Measurements from ENCODE around the gene WASF3.

WASF3 gene

GRCh38 chr13:26548205-26548765 lies 9.2 kb upstream of the WASF3 start:
- DNase-seq (ENCODE audit: low spot score): no peak

- DNase-seq (ENCODE audit: low spot score): no peak
Measured at GRCh38 chr13:26549713-26550112, 7.8 kb upstream of the WASF3 start.

GRCh38 chr13:26551255-26551860 lies 6.1 kb upstream of the WASF3 start:
- no peak for DNase-seq (ENCODE audit: low spot score)

DNA sequence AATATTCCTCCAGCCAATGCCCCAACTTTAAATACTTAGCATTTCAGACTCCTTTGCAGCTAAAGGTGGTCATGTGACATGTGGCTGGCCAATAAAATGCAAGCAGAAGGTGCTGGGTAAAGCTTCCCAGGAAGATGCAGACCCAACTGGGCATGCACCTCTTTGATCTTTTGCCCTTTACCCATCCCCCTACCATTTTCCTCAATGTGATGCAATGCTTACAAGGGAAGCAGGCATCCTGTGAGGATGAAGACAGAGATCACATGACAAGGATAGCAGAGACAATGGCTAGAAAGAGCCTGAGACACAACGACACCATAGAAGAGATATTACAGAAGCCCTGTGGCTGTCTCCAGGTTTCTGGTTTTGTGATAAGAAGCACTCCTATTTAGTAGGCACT lies 2.1 kb upstream of the WASF3 start:
- DNase-seq (ENCODE audit: low spot score): no peak

- no peak for DNase-seq (ENCODE audit: low spot score)
Measured at GRCh38 chr13:26557051-26557392, 461 bp upstream of the WASF3 start.

GRCh38 chr13:26558074-26558805 lies 757 bp downstream of the WASF3 start:
- no peak for DNase-seq (ENCODE audit: low spot score)

GRCh38 chr13:26558987-26559386 lies 1.5 kb downstream of the WASF3 start:
- no peak for DNase-seq (ENCODE audit: low spot score)

DNA sequence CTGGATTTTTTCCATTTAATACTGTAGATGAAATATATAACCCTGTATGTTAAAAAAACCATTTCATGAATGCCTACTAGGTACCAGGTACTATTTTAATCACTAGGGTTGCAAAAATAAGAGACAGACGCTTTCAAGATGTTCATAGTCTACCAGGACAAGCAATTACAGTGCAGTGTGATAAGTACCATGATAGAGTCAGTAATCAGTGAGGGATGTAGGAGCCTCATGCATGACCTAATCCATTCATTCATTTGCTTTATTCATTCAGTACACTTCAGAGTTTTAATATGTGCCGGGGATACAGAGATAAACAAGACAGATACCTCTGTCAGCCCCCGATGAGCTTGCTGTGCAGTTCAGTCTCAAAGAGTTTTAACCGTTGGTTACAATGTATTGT lies 3.0 kb downstream of the WASF3 start:
- no peak for DNase-seq (ENCODE audit: low spot score)

GRCh38 chr13:26561067-26561466 lies 3.6 kb downstream of the WASF3 start:
- no peak for DNase-seq (ENCODE audit: low spot score)

DNA sequence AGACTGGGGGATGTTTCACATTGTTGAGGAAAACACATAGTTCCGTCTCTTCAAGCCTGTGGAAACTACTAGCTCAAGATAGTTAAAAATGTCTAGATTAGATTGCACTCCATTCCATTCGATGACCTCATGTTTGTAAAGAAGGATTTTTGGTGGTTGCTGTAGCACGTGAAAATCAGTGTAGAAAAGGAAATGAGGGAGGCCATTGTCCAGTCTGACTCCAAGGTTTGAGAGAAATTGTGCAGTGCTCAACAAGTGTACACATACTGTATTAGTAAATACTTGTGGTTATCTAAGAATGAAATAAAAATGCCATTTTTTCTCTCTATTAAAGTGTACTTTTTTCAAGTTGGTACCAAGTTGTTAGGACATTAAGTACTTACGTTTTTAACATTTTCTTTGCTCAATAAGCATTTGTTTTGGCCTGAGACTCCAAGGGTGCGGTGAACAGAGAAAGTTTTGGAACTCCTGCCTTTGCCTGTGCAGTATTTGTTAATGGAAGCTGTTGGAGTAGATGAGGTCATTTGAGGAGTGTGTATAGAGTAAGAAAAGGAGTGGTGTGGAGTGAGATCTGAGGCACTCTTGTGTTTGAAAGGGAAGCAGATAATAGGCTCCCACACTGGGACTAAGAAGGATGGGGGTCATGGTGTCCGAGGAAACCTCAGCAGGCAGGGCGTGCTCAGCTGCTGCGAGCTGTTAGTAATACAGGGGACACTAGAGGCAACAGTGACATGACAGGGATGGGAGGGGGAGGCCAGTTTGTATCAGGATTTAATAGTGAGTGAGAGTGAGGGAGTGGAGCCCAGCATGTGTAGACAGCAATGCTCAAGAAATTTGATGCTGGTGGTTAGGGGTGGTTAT lies 4.4 kb downstream of the WASF3 start:
- no peak for DNase-seq (ENCODE audit: low spot score)

- DNase-seq (ENCODE audit: low spot score): no peak
Measured at GRCh38 chr13:26562512-26562890, 5.0 kb downstream of the WASF3 start.

DNA sequence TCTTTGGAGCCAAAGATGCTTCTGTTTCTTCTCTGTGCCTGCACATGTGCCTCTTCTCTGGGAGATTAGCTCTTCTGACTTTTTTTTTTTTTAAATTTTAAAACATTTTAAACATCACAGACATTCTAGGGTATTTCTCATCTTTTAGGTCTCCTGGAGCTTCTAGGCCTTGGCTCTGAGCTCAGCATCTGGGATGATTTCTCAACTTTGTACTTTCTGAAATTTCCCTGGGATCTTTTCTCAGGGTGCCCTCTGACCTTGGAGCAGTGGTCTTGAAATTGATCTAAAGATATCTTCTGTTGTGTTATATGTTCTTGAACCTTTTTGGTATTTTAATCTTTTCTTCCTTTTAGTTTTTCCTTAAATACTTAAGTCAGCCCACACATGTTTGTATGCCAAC lies 6.2 kb downstream of the WASF3 start:
- DNase-seq (ENCODE audit: low spot score): no peak

DNA sequence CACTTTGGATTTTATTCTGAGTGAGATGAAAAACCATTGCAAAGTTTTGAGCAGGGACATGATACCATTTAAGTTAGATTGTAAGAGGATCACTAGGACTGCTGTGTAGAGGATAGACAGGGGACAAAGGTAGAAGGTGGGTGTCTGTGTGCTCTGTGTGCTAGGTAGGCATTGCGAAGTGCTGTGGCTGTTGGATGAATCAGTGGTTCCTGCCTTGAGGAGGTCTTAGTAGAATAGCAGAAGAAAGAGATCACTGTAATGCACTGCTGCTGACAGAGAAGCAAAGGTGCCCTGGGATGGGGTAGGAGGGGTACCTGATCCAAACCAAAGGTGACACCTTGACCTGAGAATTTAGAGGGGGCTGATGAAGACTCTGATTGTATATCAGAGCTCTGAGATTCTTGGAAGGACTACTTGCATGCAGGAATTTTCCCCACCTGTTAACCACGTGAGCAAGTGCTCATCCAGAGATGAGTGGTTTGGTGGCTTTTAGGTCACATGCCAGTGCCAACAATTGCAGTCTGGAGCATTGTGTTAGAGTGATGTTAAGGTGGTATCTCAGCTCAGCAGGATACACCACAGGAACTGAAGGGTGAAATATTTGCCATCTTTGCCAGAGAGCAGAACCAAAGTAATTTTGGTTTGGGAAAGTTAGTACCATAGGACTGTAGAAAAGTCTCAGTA lies 10.8 kb downstream of the WASF3 start:
- DNase-seq (ENCODE audit: low spot score): no peak

DNA sequence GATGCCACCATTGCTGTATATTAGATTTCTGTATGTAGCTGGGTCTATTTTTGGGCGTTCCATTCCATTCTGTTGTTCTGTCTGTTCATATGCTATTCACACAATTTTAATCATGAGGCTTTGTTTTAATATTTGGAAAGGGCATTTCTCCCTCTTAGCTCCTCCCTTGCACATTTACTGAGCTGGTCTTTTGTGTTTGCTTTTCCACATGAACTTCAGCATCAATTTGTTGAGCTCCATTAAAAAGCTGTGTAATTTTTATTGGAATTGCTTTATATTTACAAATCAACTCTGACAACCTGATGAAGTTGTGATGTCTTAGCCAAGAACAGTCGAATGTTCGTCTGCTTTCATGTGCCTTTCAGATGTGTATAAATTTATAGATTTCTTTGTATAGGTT lies 14.0 kb downstream of the WASF3 start:
- DNase-seq (ENCODE audit: low spot score): no peak

- DNase-seq (ENCODE audit: low spot score): no peak
Measured at GRCh38 chr13:26575244-26575643, 17.8 kb downstream of the WASF3 start.

DNA sequence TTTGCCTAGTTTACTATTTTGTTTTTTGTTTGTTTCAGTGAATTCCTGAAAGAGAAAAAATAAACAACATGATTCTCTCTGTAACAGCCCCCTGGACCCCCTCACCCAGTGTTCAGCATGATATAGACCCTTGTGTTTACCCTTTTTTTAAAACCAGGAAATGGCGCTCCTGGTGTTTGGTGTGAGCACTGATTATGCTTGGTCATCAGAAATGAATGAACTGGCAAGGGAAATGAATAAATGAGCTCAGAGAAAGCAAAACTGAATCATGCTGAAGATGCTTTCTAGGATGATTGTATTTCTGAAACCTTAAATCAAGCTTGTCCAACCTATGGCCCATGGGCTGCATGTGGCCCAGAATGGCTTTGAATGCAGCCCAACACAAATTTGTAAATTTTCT lies 22.1 kb downstream of the WASF3 start:
- no peak for DNase-seq (ENCODE audit: low spot score)

- no peak for DNase-seq (ENCODE audit: low spot score)
Measured at GRCh38 chr13:26583662-26584061, 26.2 kb downstream of the WASF3 start.

DNA sequence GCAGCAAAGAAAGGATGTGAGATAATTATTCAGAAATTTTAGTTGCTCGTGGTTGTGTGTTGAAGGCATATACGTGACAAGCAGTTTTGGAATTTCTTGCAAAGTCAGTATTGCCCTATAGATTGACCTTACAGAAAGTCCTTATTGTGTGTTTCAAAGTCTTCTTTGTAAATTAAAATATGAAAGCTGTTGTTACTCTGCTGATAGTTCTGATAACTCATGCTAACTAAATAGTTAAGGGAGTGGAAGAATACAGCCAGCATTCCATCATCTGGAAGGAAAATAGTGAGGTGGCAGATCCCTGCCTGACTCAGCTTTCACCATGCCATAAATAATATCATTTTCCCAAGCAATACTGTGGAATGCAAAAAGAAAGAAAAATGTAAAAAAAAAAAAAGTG lies 27.2 kb downstream of the WASF3 start:
- no peak for DNase-seq (ENCODE audit: low spot score)

DNA sequence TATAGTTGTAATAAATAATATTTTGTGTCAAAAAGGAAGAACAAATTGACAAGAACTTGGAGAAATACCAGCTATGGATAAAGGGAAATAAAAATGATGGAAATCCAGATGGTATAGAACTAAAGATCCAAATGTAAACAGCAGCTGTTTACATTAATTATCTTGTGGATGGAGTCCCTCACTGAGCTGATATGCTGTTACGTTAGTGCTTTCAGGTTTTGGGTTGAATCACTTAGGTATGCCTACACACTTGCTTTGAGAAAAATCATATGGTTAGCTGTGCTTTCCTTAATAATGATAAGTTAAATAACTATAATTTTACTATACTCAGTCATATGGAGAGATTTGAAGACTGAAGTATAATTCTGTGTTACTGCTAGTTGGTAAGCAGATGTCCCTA lies 27.7 kb downstream of the WASF3 start:
- DNase-seq (ENCODE audit: low spot score): no peak

DNA sequence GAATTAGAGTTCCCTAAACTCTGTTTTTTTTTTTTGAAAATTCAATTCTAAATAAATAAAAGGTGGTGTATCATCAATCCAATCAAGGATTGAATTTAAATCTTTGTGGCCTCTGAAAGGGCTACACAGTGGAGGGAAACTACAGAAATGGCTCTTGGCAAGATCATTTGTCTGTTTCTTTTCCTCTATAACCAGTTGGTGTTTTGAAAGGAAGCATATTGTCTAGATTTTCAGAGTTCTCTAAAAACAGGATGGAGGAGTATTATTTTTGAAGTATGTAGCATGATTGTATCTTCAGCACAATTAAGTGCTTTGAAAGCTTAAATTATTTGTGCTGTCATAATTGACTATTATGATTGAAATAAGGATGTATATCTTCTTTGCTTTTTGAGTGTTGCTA lies 29.8 kb downstream of the WASF3 start:
- DNase-seq (ENCODE audit: low spot score): no peak

GRCh38 chr13:26589226-26589625 lies 31.7 kb downstream of the WASF3 start:
- no peak for DNase-seq (ENCODE audit: low spot score)

- DNase-seq (ENCODE audit: low spot score): peak; percentile 24
Measured at GRCh38 chr13:26589754-26590153, 32.3 kb downstream of the WASF3 start.

Measured in pons (tissue), 1 donor.